ENCODE results near the gene SGTA. TPM values are rescaled to one million over a fixed set of nuclear protein-coding genes. Genes with fewer than 3 reads are reported as not detected.

SGTA gene
- total and polyA plus RNA-seq, 2 of the 4 experiments (the other 2 are of a cell fraction): 17.4 to 72.9 TPM

- dilution Hi-C loops (cut with HindIII; ENCODE audit: low sequenced_read_pairs, unreplicated experiment): no loop called here
- Histone ChIP-seq H3K79me1 (ENCODE audit: low read depth in 1 of 2, low read length in 2 of 2) (peaks cover 16 to 49% of the 10 kb centered on the region in 2 experiments), H3K9ac (ENCODE audit: low read depth, low read length) (no peak overlapping the region), H2BK5ac (ENCODE audit: low read depth, low read length, poor library complexity, severe bottlenecking) (no peak overlapping the region), H4K91ac (ENCODE audit: insufficient read depth, low read depth, low read length) (no peak overlapping the region), H2BK15ac (ENCODE audit: low read depth, low read length) (no peak overlapping the region), H2AK5ac (ENCODE audit: low read depth, low read length) (no peak overlapping the region), H4K20me1 (ENCODE audit: insufficient read depth, low read length) (peaks cover 6% of the 10 kb centered on the region), H2AFZ (replicated peaks; ENCODE audit: low read length, poor library complexity) (no peak overlapping the region), H3K4me3 (ENCODE audit: insufficient read depth, low read depth, low read length) (no peak overlapping the region), H4K8ac (ENCODE audit: low read depth in 2 of 2, low read length in 2 of 2) (no peak overlapping the region), H3K36me3 (ENCODE audit: control insufficient read depth, insufficient read depth, low read length) (peaks cover 24% of the 10 kb centered on the region), H3K4ac (ENCODE audit: low read depth, low read length) (no peak overlapping the region), H3K23ac (ENCODE audit: low read depth, low read length) (no peak overlapping the region), H3K9me3 (ENCODE audit: control insufficient read depth, insufficient read depth, low read length) (no peaks in the 10 kb centered on the region), H3K14ac (replicated peaks; ENCODE audit: low read depth, low read length) (no peak overlapping the region), H2AK9ac (replicated peaks; ENCODE audit: low read depth, low read length, poor library complexity) (no peak overlapping the region), H3K56ac (ENCODE audit: extremely low read depth, insufficient read depth, low read length) (no peak overlapping the region), H4K5ac (ENCODE audit: low read depth, low read length) (no peak overlapping the region), H3K4me1 (ENCODE audit: control insufficient read depth, insufficient read depth, low read length) (no peaks in the 10 kb centered on the region), H2BK120ac (ENCODE audit: low read depth, low read length) (no peak overlapping the region), H3K9me1 (ENCODE audit: insufficient read depth, low read length) (no peaks in the 10 kb centered on the region; the same call in 1 of the 2 replicates), H3K27me3 (ENCODE audit: control insufficient read depth, insufficient read depth, low read length) (no peaks in the 10 kb centered on the region), H3K27ac (ENCODE audit: insufficient read depth, low read length) (no peak overlapping the region), H3K18ac (ENCODE audit: low read depth, low read length) (no peak overlapping the region), H2BK20ac (ENCODE audit: low read depth, low read length) (no peak overlapping the region), H3K4me2 (ENCODE audit: low read depth, low read length) (no peak overlapping the region)
- ATAC-seq (ENCODE audit: low read depth): no peak
- ChIA-PET CTCF (no interaction called here), POLR2A (ENCODE audit: unreplicated experiment) (no interaction called here)
- 93% methylated on average over 10 of the region's 14 CpGs; no CpG with 5 or more reads in 1 of the 2 experiments for whole genome bisulfite sequencing, 2 experiments (ENCODE audit: extremely low coverage in 2 of 2, insufficient read length in 1 of 2)
- no TSS peak for BruUV-seq (replicated peaks)
- DNase-seq: no peak
- intact Hi-C loops (cut with micrococcal nuclease): no loop called here
- TF ChIP-seq CHD1 (IDR thresholded peaks at IDR 0.05; ENCODE audit: low read depth, low read length) (no peak), MXI1 (IDR thresholded peaks at IDR 0.05; ENCODE audit: borderline replicate concordance, low read depth, low read length) (no peak), POLR2A (IDR thresholded peaks at IDR 0.05; ENCODE audit: low read depth, low read length) (no peak), SMC3 (IDR thresholded peaks at IDR 0.05; ENCODE audit: low read depth, low read length) (no peak), FOS (IDR thresholded peaks at IDR 0.05; ENCODE audit: low read depth, low read length) (no peak), MAFK (IDR thresholded peaks at IDR 0.05; ENCODE audit: low read depth, low read length) (no peak), MAZ (IDR thresholded peaks at IDR 0.05; ENCODE audit: borderline replicate concordance, low read depth, low read length) (no peak)
- TF ChIP-seq, protein P1, sequence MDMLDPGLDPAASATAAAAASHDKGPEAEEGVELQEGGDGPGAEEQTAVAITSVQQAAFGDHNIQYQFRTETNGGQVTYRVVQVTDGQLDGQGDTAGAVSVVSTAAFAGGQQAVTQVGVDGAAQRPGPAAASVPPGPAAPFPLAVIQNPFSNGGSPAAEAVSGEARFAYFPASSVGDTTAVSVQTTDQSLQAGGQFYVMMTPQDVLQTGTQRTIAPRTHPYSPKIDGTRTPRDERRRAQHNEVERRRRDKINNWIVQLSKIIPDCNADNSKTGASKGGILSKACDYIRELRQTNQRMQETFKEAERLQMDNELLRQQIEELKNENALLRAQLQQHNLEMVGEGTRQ (IDR thresholded peaks at IDR 0.05; ENCODE audit: low read depth, low read length): no peak
- in situ Hi-C loops (cut with MboI; ENCODE audit: low sequenced_read_pairs): no loop called here
Measured at GRCh38 chr19:2790194-2790556, 7.1 kb upstream of the SGTA start.

All from IMR-90 (cell line).